ENCODE data around the gene ANKRD63.

The ANKRD63 gene

GRCh38 chr15:40267670-40268069 is 15.2 kb downstream of the ANKRD63 start:
- no peak overlapping the region for H3K4me3 ChIP-seq (ENCODE audit: low read depth, low read length)
- TF ChIP-seq CTCF (IDR thresholded peaks at IDR 0.05; ENCODE audit: borderline replicate concordance, insufficient read depth, low read depth, low read length) = no peak

GRCh38 chr15:40266828-40267304 is 16.0 kb downstream of the ANKRD63 start:
- no peak overlapping the region for H3K4me3 ChIP-seq (ENCODE audit: low read depth, low read length)
- TF ChIP-seq CTCF (IDR thresholded peaks at IDR 0.05; ENCODE audit: borderline replicate concordance, insufficient read depth, low read depth, low read length) = no peak

- TF ChIP-seq CTCF (IDR thresholded peaks at IDR 0.05; ENCODE audit: borderline replicate concordance, insufficient read depth, low read depth, low read length) = no peak
- no peak overlapping the region for H3K4me3 ChIP-seq (ENCODE audit: low read depth, low read length)
These were observed 17.0 kb downstream of the ANKRD63 start for GRCh38 chr15:40265875-40266274.

GRCh38 chr15:40265355-40265754 is 17.5 kb downstream of the ANKRD63 start:
- TF ChIP-seq CTCF (IDR thresholded peaks at IDR 0.05; ENCODE audit: borderline replicate concordance, insufficient read depth, low read depth, low read length) = no peak
- H3K4me3 ChIP-seq (ENCODE audit: low read depth, low read length) = no peak overlapping the region

- no peak for TF ChIP-seq CTCF (IDR thresholded peaks at IDR 0.05; ENCODE audit: borderline replicate concordance, insufficient read depth, low read depth, low read length)
- H3K4me3 ChIP-seq (ENCODE audit: low read depth, low read length) = no peak overlapping the region
These were observed 18.3 kb downstream of the ANKRD63 start for GRCh38 chr15:40264321-40265153.

- TF ChIP-seq CTCF (IDR thresholded peaks at IDR 0.05; ENCODE audit: borderline replicate concordance, insufficient read depth, low read depth, low read length) = no peak
These were observed 19.7 kb downstream of the ANKRD63 start for GRCh38 chr15:40263024-40263754.

More at GRCh38 chr15:40263024-40263754, 19.7 kb downstream of the ANKRD63 start:
- no peak overlapping the region for H3K4me3 ChIP-seq (ENCODE audit: low read depth, low read length)
